Thyroid gland (tissue), 4 donors: ENCODE data around the gene FTL.

Source experiments
- CTCF ChIP-seq, 6 experiments: fragments of 200-600 bp in 3 of 6; fragments of 450-650 bp in 3 of 6; sonication (generic) in 3 of 6; IDR thresholded peaks; one replicate each; pipeline ENCODE4 v1.5.1; 2016 to 2019; ENCODE audit warnings: antibody characterized with exemption in 6 of 6, mild to moderate bottlenecking in 2 of 6, inconsistent platforms in 1 of 6, moderate library complexity in 1 of 6
- POLR2A ChIP-seq, 2 donors: fragments of 450-650 bp; IDR thresholded peaks; one replicate each; pipeline ENCODE4 v1.6.1; 2017; ENCODE audit warnings: antibody characterized with exemption in 2 of 2, mild to moderate bottlenecking in 2 of 2, moderate library complexity in 1 of 2

- no peak for TF ChIP-seq CTCF (IDR thresholded peaks at IDR 0.05)
- no peak for TF ChIP-seq POLR2A (IDR thresholded peaks at IDR 0.05)
Measured at GRCh38 chr19:48934837-48935236, 30.3 kb upstream of the FTL start.
